Measurements from ENCODE around the gene JPH2.

- no peak for TF ChIP-seq YY1 (IDR thresholded peaks at IDR 0.05; ENCODE audit: insufficient read depth, insufficient read length)
- TF ChIP-seq ZNF274 (IDR thresholded peaks at IDR 0.05; ENCODE audit: low read depth, low read length): no peak
Measured at GRCh38 chr20:44141873-44142272, 45.1 kb downstream of the JPH2 start.

Measured in NT2/D1 (cell line).